ENCODE measurements around the gene ING4. TPM values are rescaled to one million over a fixed set of nuclear protein-coding genes. Genes with fewer than 3 reads are reported as not detected.
A peak's percentile ranks its signal among the peaks of the same experiment; 100 is the strongest.

ING4 gene
- total and polyA plus RNA-seq, 2 of the 13 experiments (the other 11 are each of a cell fraction or from before 2014, with no cell fraction given): 14.4 to 32.4 TPM

DNA sequence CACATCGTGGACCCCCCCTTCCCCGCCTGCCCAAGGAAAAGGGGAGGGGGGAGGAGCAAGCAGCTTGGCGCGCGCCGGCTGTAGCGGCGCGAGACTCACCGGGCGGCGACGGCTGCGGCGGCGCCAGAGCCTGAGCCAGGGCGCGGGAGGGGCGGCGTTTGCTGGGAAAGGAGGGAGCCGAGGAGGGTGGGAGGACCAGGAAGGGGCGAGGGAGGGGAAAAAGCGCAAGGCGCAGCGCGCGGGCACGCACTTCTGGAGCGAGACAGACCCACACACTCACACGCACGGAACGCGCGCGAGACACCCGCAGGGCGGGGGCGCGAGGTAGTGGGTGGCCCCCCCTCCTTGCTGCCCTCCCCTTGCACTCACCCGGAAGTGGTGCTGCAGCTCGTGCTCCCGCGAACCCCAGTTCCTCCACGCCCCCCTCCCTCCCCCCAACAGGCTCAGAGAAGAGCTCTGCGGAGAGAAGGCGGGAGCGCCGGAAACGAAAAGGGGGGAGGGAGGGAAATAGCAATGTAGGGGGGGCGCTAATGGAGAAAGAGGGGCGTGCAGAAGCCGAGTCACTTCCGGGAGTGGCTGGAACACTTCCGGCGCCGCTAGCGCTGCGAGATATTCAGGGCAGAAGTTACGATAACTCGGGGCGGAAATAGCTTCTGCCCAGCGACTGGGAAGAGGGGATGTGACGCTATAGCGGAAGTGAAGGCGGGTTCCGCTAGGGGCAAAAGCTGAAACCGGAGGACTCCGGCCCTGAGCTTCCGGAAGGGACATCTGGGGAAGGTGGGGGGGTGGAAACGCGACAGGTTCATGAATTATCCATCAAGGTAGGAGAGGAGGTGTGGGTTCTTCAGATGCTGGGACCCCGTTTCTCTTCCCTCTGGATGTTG lies 26.3 kb upstream of the ING4 start, which contains the start of gene ZNF384 (continued):
- TF ChIP-seq ZNF326 (CRISPR knock-in tag; IDR thresholded peaks at IDR 0.05; ENCODE audit: borderline replicate concordance) (no peak), REXO4 (CRISPR knock-in tag; IDR thresholded peaks at IDR 0.05; ENCODE audit: borderline replicate concordance) (no peak), AHR (CRISPR knock-in tag; IDR thresholded peaks at IDR 0.05) (no peak), RXRA (CRISPR knock-in tag; IDR thresholded peaks at IDR 0.05) (no peak; the same call in 1 of the 2 replicates), PHF8 (CRISPR knock-in tag; IDR thresholded peaks at IDR 0.05) (peak; percentile 21; the same call in 1 of the 2 replicates), TGIF2 (CRISPR knock-in tag; IDR thresholded peaks at IDR 0.05) (peak; percentile 11; the same call in 1 of the 2 replicates), ZNF773 (CRISPR knock-in tag; IDR thresholded peaks at IDR 0.05; ENCODE audit: borderline replicate concordance) (no peak), PCBP1 (IDR thresholded peaks at IDR 0.05; ENCODE audit: borderline replicate concordance, low read depth, low read length) (peak; percentile 98), KDM5A (IDR thresholded peaks at IDR 0.05; ENCODE audit: borderline replicate concordance, low read length) (peak; percentile 88), ZC3H4 (CRISPR knock-in tag; IDR thresholded peaks at IDR 0.05; ENCODE audit: borderline replicate concordance) (0 out of 2 replicates have a peak, but pooled peaks have one; percentile 39), CBX1 (IDR thresholded peaks at IDR 0.05; ENCODE audit: low read depth) (no peak), ZZZ3 (CRISPR knock-in tag; IDR thresholded peaks at IDR 0.05; ENCODE audit: borderline replicate concordance) (no peak; the same call in 1 of the 2 replicates), MXI1 (IDR thresholded peaks at IDR 0.05; ENCODE audit: borderline replicate concordance, low read depth, low read length) (peak; percentile 67; the same call in 1 of the 3 replicates), IRX3 (CRISPR knock-in tag; IDR thresholded peaks at IDR 0.05; ENCODE audit: borderline replicate concordance, low read depth) (peak; percentile 60; the same call in 1 of the 2 replicates), ARNT2 (CRISPR knock-in tag; IDR thresholded peaks at IDR 0.05; ENCODE audit: low read depth) (no peak; the same call in 1 of the 2 replicates), ELF3 (CRISPR knock-in tag; IDR thresholded peaks at IDR 0.05) (peak; percentile 84), ZNF354B (CRISPR knock-in tag; IDR thresholded peaks at IDR 0.05) (0 out of 2 replicates have a peak, but pooled peaks have one; percentile 54), ZNF616 (CRISPR knock-in tag; IDR thresholded peaks at IDR 0.05; ENCODE audit: low read depth) (no peak)
- TF ChIP-seq, protein P1, sequence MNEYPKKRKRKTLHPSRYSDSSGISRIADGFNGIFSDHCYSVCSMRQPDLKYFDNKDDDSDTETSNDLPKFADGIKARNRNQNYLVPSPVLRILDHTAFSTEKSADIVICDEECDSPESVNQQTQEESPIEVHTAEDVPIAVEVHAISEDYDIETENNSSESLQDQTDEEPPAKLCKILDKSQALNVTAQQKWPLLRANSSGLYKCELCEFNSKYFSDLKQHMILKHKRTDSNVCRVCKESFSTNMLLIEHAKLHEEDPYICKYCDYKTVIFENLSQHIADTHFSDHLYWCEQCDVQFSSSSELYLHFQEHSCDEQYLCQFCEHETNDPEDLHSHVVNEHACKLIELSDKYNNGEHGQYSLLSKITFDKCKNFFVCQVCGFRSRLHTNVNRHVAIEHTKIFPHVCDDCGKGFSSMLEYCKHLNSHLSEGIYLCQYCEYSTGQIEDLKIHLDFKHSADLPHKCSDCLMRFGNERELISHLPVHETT (CRISPR knock-in tag; conservative IDR thresholded peaks at IDR 0.05): peak; percentile 55; the same call in 1 of the 2 replicates
- TF ChIP-seq, protein P2, sequence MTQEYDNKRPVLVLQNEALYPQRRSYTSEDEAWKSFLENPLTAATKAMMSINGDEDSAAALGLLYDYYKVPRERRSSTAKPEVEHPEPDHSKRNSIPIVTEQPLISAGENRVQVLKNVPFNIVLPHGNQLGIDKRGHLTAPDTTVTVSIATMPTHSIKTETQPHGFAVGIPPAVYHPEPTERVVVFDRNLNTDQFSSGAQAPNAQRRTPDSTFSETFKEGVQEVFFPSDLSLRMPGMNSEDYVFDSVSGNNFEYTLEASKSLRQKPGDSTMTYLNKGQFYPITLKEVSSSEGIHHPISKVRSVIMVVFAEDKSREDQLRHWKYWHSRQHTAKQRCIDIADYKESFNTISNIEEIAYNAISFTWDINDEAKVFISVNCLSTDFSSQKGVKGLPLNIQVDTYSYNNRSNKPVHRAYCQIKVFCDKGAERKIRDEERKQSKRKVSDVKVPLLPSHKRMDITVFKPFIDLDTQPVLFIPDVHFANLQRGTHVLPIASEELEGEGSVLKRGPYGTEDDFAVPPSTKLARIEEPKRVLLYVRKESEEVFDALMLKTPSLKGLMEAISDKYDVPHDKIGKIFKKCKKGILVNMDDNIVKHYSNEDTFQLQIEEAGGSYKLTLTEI (CRISPR knock-in tag; conservative IDR thresholded peaks at IDR 0.05): no peak
- TF ChIP-seq, protein P3, sequence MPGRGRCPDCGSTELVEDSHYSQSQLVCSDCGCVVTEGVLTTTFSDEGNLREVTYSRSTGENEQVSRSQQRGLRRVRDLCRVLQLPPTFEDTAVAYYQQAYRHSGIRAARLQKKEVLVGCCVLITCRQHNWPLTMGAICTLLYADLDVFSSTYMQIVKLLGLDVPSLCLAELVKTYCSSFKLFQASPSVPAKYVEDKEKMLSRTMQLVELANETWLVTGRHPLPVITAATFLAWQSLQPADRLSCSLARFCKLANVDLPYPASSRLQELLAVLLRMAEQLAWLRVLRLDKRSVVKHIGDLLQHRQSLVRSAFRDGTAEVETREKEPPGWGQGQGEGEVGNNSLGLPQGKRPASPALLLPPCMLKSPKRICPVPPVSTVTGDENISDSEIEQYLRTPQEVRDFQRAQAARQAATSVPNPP (CRISPR knock-in tag; IDR thresholded peaks at IDR 0.05): peak; percentile 75; the same call in 1 of the 2 replicates
- TF ChIP-seq, protein P4, sequence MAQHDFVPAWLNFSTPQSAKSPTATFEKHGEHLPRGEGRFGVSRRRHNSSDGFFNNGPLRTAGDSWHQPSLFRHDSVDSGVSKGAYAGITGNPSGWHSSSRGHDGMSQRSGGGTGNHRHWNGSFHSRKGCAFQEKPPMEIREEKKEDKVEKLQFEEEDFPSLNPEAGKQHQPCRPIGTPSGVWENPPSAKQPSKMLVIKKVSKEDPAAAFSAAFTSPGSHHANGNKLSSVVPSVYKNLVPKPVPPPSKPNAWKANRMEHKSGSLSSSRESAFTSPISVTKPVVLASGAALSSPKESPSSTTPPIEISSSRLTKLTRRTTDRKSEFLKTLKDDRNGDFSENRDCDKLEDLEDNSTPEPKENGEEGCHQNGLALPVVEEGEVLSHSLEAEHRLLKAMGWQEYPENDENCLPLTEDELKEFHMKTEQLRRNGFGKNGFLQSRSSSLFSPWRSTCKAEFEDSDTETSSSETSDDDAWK (CRISPR knock-in tag; IDR thresholded peaks at IDR 0.05): no peak
- TF ChIP-seq, protein P5, sequence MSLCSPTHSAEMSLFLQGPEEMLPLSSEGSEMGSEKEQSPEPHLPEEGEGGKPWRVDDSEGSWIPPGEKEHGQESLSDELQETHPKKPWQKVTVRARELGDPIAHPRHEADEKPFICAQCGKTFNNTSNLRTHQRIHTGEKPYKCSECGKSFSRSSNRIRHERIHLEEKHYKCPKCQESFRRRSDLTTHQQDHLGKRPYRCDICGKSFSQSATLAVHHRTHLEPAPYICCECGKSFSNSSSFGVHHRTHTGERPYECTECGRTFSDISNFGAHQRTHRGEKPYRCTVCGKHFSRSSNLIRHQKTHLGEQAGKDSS (CRISPR knock-in tag; IDR thresholded peaks at IDR 0.05; ENCODE audit: borderline replicate concordance, low read depth): no peak; the same call in 1 of the 2 replicates
